Right atrium auricular region (tissue), 2 donors: ENCODE measurements around the gene CYP4F11. TPM values are rescaled to one million over a fixed set of nuclear protein-coding genes. Genes with fewer than 3 reads are reported as not detected.

Experiments used
- DNase-seq: peaks from one replicate; pipeline ENCODE4 v3.0.0-alpha.2; 2019; ENCODE audit warnings: low spot score
- H3K27ac ChIP-seq, 2 donors: fragments of 200-600 bp; sonication (generic); 1 replicate in 1 of 2; 2 replicates in 1 of 2; pipeline ENCODE4 v1.5.1; 2016 to 2019
- H3K27me3 ChIP-seq, 2 donors: fragments of 200-600 bp; sonication (generic); one replicate each; pipeline versions ENCODE4 v1.5.1 to v1.6.0; 2017 to 2019
- H3K36me3 ChIP-seq: fragments of 200-600 bp; sonication (generic); one replicate; pipeline ENCODE4 v1.5.1; 2016
- H3K4me1 ChIP-seq, 2 donors: fragments of 200-600 bp; sonication (generic); one replicate each; pipeline versions ENCODE4 v1.5.1 to v1.6.0; 2017 to 2019
- H3K4me3 ChIP-seq, 2 donors: fragments of 200-600 bp; sonication (generic); 1 replicate in 1 of 2; 2 replicates in 1 of 2; pipeline ENCODE4 v1.5.1; 2017 to 2019; ENCODE audit warnings: mild to moderate bottlenecking in 1 of 2, moderate library complexity in 1 of 2
- H3K9me3 ChIP-seq, 2 donors: fragments of 200-600 bp; sonication (generic); one replicate each; pipeline ENCODE4 v1.5.1; 2019
- CTCF ChIP-seq, 2 donors: fragments of 200-600 bp; sonication (generic); IDR thresholded peaks; one replicate each; pipeline ENCODE4 v1.5.1; 2019; ENCODE audit warnings: antibody characterized with exemption in 2 of 2
- total RNA-seq, 2 donors: library from RNA; depleted of rRNA; stranded (reverse); fragments of >200 nt; gene quantifications; one replicate each; pipeline ENCODE4 v1.1.0, GENCODE V29; 2016

Gene CYP4F11
- total RNA-seq, 2 donors from 2014 or later = 0.39 TPM; not detected in 1

- TF ChIP-seq CTCF (IDR thresholded peaks at IDR 0.05) = no peak
- DNase-seq = no peak
- H3K27me3 ChIP-seq = peaks cover 0 to 4% of the 10 kb centered on the region in 2 donors
Measured at GRCh38 chr19:15866636-15867035, 67.7 kb downstream of the CYP4F11 start.

DNA sequence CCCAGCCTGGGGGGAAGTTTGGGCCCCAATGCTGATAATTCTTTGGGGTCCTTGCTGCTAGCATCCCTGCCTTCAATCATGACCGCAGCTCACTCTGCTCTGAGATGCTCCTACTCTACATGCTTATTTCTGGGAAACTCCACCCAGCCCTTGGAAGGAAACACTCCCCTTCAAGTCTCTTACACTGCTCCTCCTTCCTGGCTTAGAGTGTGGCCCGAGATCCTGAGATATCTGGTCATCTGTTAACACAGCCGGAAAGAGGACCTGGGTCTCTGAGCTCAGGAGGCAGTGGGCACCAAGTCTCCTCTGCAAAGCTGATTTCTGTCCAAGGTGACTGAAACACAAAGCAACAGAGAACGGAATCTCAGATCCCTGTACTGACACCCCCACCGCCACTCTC, 69.5 kb downstream of the CYP4F11 start:
- no peaks in the 10 kb centered on the region for H3K9me3 ChIP-seq
- H3K4me3 ChIP-seq = no peak overlapping the region
- H3K27ac ChIP-seq = no peak overlapping the region
- H3K27me3 ChIP-seq = no peaks in the 10 kb centered on the region
- no peaks in the 10 kb centered on the region for H3K36me3 ChIP-seq
- TF ChIP-seq CTCF (IDR thresholded peaks at IDR 0.05) = no peak
- DNase-seq = no peak
- H3K4me1 ChIP-seq = no peaks in the 10 kb centered on the region

More at GRCh38 chr19:15866636-15867035, 67.7 kb downstream of the CYP4F11 start:
- Histone ChIP-seq H3K27ac (no peak overlapping the region), H3K4me1 (no peaks in the 10 kb centered on the region), H3K36me3 (no peaks in the 10 kb centered on the region), H3K4me3 (no peak overlapping the region), H3K9me3 (no peaks in the 10 kb centered on the region)

DNA sequence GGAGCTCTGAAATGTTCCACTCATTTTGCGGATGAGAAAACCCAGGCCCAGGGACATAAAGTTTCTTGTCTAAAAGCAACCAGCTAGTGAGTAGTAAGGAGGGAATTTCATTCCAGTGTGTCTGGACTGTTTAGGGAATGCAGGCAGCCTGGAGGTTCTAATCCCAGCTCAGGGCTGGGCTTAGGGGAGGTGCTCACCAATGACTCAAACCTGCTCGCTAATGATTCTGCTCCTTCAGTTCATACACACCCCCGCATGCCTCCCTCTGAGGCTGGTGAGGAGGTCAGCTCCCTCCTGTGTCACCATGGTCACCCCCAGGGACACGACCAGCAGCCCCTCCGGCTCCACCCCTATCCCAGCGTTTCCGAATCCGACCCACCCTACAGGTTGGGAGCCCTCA, 71.1 kb downstream of the CYP4F11 start:
- H3K4me1 ChIP-seq = no peaks in the 10 kb centered on the region
- no peaks in the 10 kb centered on the region for H3K27me3 ChIP-seq
- H3K4me3 ChIP-seq = no peak overlapping the region
- H3K27ac ChIP-seq = no peak overlapping the region
- no peaks in the 10 kb centered on the region for H3K36me3 ChIP-seq
- no peaks in the 10 kb centered on the region for H3K9me3 ChIP-seq
- TF ChIP-seq CTCF (IDR thresholded peaks at IDR 0.05) = no peak
- no peak for DNase-seq

DNA sequence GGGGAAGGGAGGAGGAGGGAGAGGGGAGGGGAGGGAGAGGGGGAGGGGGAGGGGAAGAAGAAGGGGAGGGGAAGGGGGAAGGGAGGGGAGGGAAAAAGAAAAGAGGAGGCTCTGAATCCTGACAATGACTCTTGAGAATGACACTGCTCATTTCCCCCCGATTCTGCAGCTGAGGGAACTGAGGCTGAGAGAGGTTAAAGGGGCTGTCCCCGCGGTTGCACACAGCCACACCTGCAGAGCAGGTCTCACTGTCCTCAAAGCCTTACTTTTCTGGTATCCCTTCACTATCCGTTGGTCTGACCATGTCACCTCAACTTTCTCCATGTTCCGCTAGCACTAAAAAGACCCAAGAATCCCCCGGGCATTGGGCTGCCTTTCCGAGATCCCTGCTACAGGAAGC, 71.9 kb downstream of the CYP4F11 start:
- Histone ChIP-seq H3K9me3 (no peaks in the 10 kb centered on the region), H3K36me3 (no peaks in the 10 kb centered on the region), H3K27ac (no peak overlapping the region), H3K27me3 (no peaks in the 10 kb centered on the region), H3K4me3 (no peak overlapping the region), H3K4me1 (no peaks in the 10 kb centered on the region)
- no peak for TF ChIP-seq CTCF (IDR thresholded peaks at IDR 0.05)
- DNase-seq = no peak

Other genes starting within 250 kb of the CYP4F11 start
- gene OR10H2, start 206.5 kb downstream of the CYP4F11 start, total RNA-seq = not detected
- not detected for gene OR10H3, start 196.5 kb downstream of the CYP4F11 start, total RNA-seq
- gene OR10H5, start 146.9 kb downstream of the CYP4F11 start, total RNA-seq = not detected
- gene OR10H1, start 118.9 kb downstream of the CYP4F11 start, total RNA-seq = not detected
- not detected for gene CYP4F2, start 36.5 kb downstream of the CYP4F11 start, total RNA-seq
- not detected for gene OR10H4, start 14.5 kb upstream of the CYP4F11 start, total RNA-seq
- gene TPM4, start 142.0 kb upstream of the CYP4F11 start, total RNA-seq = 100 to 1,000 TPM; 163 to 194 TPM
- 10 to 100 TPM; 14.2 to 29.9 TPM for gene RAB8A, start 177.4 kb upstream of the CYP4F11 start, total RNA-seq
- gene HSH2D, start 209.2 kb upstream of the CYP4F11 start, total RNA-seq = 1 to 10 TPM in 1 of 2 donors, not detected in 1; 1.1 TPM
- gene CIB3, start 239.0 kb upstream of the CYP4F11 start, total RNA-seq = not detected